GM21717 (cell line): Measurements from ENCODE around the gene HNF1B.
"Not testable (repeated sequence)": the region's sequence is repeated elsewhere in the genome, so short reads cannot be mapped to it uniquely, and the experiment has no call there.

Experiments
- ATAC-seq: cut with Tn5 transposase; IDR thresholded peaks from one replicate; pipeline ENCODE4 v1.9.1; 2021; ENCODE audit warnings: mild to moderate bottlenecking, moderate library complexity; ENCODE audit not compliant: unreplicated experiment

Gene HNF1B, protein sequence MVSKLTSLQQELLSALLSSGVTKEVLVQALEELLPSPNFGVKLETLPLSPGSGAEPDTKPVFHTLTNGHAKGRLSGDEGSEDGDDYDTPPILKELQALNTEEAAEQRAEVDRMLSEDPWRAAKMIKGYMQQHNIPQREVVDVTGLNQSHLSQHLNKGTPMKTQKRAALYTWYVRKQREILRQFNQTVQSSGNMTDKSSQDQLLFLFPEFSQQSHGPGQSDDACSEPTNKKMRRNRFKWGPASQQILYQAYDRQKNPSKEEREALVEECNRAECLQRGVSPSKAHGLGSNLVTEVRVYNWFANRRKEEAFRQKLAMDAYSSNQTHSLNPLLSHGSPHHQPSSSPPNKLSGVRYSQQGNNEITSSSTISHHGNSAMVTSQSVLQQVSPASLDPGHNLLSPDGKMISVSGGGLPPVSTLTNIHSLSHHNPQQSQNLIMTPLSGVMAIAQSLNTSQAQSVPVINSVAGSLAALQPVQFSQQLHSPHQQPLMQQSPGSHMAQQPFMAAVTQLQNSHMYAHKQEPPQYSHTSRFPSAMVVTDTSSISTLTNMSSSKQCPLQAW

DNA sequence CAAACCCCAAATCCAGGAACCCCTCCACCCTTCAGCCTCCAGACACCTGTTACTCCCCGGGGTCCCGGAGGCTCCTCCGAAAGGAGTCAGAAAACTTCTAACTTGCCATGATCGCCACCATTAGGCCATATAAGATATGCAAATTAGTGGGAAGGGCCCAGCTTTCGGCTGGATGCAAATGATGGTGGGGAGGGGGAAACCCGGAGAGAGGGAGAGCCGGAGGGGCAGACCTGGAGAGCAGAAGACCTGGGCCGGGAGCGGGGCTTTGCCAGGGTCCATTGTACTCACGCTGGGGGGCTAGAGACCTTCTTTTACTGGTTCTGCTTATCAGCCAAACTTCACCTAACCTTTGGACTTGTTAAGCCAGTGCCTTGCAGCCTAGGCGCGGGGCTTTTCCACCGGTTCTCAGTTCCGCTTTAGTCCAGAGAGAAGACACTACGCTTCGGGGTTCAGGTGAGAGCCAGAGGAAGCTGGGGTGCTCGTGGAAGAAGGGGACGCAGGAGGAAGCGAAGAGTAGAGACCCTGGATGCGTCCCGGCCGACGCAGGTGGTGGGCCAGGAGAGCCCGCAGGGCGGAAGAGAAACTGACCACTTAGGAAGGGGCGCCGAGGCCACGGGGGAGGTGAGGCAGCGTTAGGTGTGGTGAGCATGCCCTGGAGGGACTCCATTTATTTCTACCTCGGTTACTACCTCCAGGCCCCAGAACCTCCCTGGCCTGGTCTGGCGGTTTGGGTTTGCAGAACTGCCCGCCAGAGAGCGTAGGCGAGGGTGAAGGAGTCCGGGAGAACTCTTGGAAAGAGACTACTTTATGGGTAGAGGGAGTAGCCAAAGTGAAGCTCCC is at the start of gene HNF1B:
Gene HNF1B (minus strand): TSS at position 99 of the 840 bp plus-strand sequence. CDS start 175 bp downstream, outside the sequence.
- ATAC-seq, result peak; percentile 45

DNA sequence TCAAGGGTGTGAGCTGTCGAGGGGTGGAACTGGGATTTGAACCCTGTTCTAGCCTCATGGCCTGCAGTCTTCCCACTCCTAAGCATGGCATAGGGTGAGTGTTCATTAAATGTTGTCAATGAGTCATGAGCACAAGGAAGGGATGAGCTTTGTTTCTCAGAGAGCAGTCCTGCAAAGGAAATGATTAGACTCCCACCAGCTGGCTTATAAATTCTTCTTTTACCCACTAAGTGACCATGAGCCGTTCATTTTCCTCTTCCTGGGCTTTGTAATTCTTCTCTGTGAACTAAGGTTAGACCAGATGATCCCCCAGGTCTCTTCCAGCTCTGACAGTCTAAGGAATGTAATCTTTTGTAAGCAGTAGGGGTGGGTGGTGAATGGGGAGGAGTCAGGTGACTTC is 47.9 kb upstream of the HNF1B start:
- no peak for ATAC-seq

DNA sequence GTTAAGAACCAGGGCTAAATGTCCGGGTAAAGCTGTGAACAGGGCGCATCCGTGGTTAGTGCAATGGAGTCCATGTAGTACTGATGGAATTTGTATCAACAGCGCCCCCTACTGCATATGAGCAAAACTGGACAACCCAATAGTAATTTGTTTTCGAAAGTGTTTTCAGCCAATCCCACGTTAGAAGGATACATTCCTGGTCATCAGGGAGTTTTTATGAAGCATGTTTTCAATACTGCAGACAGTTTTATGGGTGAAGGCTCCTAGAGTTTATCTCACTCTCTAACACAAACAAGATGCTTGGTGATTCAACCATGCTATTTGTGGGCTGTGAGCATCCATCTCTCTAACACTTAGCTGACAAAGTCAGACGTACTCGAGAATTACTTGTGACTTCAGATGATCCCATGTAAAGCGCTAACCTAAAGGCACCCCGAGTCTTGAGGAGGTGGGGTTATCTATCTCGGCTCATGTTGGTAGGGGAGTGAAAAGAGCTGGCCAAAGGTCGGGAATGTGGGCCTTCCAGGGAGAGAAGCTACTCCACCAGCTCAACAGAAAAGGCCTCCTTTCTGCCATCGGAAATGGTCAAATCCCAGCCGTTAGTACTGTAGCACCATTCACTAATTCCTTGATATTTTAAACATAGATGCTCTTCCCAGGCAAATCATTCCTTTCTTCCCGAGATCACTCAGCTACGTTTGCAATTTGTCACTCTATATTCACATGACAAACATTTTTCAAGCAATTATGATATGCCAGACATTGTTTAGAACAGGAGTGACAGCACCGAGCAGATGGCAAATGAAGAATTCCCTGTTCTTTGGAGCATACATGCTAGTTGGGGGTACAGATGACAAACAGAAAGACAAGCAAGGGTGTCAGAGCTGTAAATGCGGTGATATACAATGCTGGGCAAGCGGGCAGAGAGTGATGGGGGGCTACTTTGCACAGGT is 46.9 kb upstream of the HNF1B start:
- no peak for ATAC-seq

DNA sequence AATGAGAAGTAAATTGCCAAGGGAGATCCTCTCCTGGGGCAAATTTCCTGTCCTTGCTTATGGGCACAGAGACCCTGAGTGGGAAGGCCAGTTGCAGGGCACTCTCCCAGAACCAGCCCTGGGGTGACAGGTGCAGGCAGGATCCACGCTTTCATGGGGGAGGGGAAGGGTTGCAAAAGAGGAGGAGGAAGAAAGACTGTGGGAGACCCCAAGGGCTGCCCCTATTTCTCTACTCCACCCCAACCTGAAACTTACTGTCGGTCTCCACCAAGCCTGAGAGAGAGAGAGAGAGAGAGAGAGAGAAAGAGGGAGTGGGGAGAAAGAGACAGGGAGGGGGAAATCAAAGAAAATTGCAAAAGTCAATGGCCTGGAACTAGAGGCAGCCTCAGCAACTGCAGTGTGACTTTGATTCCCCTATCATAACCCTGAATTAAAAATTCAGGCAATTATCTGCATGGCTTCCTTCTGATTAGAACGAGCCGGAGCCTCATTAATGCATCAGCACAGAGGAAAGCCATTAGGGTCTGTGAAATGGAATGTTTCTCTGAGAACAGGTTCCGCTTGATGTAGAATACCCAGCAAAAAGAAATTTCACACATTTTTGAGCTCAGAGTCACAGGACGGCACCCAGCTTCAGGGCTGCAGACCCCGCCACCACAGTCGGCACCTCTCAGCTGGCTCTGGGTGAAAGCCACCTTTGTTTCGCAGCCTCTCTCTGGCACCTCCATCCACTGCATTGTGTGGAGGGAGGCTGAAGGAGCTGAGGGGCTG is 45.1 kb upstream of the HNF1B start:
- no peak for ATAC-seq

DNA sequence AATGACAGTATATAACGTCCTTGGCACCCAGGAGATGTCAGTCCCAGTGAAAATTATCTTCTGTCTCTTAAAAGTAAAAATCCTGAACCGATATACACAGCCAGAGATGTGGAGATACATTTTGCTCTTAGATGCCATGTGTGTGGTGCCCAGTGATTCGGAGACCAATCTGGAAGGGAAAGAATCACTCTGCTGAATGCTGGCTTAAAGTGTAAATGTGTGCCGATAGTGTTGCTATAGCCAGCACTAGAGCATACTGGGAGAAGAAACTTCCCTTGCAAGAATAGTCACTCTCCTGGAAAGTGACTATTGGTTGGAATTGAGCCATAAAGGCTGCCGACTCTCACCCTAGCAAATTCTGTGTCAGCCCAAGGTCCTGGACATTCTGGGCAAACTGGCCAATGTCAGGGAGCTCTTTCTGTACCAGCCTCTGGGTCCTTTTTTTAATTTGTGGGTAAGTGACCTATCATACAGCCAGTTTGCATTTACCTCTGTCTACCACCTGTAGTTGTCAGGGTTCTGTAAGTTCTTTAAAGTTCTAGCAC is 44.2 kb upstream of the HNF1B start:
- ATAC-seq, result no peak

DNA sequence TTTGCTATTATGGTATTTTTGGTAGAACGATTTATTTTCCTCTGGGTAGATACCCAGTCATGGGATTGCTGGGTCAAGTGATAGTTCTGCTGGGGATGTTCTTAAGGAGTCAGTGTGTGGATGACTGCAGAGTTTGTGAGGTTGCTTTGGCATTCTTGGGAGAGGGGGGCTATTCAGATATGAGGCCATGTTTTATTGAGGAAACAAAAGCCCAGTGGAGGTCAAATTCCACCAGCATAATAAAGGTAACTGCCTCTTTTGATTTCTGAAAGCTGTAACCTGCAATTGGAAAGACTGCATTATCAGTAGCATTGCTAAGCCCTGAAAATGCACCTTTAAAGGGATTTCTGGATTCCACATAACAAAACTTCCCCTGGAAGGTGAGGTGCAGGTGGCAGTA is 43.7 kb upstream of the HNF1B start:
- ATAC-seq, result no peak

DNA sequence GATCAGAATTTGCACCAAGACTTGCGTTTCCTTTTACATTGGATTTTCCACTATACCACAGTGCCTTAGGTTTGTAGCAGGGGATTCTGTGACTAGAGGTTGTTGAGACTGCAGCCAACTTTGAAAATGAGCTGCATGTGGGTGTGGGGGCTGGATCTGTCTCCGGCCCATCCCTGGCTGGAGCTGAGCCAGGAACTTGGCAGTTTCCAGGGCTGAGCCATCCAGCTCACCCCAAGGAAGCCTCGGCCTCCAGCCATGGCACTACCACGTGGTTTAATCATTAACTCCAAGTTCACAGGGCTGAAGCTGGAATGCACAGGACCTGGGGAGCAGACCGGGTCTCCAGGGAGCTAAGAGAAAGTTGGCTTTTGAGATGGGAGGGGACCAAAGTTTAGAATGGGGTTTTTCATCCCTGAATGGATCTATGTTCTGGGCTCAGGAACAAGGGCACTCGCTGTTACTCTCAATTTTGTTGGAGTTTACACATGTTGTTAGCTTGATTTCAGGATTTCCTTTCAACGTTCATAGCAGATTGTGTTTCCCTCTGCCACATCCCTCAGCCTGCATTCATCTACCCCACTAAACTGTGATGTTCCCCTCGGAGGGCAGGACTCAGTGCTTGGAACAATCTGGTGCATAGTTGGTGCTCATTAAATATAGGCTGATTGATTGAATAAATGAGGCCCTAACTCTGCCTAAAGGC is 42.3 kb upstream of the HNF1B start:
- ATAC-seq, result no peak

DNA sequence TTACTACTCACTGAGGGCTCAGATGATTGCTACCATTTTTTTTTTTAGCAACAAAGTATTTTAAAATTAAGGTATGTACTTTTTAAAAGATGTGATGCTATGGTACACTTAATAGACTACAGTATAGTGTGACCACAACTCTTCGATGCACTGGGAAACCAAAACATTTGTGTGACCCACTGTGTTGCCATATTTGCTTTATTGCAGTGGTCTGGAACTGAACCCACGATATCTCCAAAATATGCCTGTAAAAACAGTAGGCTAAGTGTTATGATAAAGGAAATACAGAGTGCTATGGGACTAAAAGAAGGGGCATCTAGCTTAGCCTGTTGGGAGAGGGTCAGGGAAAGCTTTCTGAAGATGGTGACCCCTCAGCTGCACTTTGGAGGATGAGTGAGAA is 41.6 kb upstream of the HNF1B start:
- ATAC-seq, result no peak

DNA sequence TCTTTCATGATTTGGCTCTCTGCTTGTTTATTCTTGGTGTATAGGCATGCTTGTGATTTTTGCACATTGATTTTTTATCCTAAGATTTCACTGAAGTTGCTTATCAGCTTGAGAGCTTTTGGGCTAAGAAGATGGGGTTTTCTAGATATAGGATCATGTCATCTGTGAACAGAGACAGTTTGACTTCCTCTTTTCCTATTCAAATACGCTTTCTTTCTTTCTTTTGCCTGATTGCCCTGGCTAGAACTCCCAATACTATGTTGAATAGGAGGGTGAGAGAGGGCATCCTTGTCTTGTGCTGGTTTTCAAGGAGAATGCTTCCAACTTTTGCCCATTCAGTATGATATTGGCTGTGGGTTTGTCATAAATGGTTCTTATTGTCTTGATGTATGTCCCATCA is 37.6 kb upstream of the HNF1B start:
- ATAC-seq, result not testable (repeated sequence)

DNA sequence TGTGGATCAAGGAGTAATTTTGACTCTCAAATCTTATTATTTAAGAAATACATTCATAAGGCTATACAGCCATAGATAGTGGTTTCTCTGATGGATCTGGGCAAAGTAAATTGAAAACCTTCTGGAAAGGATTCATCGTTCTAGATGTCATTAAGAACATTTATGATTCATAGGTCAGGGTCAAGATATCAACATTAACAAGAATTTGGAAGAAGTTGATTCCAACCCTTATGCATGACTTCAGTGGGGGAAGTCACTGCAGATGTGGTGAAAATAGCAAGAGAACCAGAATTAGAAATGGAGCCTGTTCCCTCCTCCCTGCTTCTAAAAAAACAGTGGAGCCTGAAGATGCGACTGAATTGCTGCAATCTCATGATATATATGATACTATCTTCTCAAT is 36.6 kb upstream of the HNF1B start:
- ATAC-seq, result no peak

DNA sequence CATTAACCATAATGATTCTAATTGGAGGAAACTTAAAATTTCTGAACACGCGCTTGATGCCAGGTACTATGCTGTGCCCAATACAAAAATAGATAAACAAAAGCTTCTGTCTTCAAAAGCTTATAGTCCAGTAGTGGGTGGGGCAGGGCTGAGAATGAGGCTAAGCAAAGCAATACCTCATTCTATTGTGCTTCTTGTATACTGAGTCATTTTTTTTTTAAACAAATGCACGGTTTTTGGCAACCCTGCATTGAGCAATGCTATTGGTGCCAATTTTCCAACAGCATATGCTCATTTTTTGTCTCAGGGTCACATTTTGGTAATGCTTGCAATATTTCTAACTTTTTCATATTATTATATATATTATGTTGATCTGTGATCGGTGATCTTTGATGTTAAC is 34.7 kb upstream of the HNF1B start:
- ATAC-seq, result no peak

DNA sequence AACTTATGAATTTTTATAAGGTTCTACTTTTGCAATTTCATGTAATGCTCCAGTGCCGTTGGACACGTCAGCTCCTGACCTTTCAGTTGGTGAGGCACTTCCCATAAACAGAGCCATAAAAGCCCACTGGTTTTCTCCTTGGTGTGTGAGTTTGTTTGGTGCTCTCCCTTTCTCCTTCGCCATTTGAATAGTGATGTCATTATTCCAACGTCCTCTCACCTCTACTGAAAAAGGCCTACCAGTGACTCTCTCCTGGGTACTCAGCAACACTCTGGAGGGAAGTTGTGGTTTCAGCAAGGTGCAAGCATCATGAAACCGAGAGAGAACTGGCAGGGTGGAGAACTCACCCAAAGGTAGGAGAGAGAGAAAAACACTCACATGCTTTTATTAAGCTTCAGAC is 29.6 kb upstream of the HNF1B start:
- peak; percentile 78 for ATAC-seq

DNA sequence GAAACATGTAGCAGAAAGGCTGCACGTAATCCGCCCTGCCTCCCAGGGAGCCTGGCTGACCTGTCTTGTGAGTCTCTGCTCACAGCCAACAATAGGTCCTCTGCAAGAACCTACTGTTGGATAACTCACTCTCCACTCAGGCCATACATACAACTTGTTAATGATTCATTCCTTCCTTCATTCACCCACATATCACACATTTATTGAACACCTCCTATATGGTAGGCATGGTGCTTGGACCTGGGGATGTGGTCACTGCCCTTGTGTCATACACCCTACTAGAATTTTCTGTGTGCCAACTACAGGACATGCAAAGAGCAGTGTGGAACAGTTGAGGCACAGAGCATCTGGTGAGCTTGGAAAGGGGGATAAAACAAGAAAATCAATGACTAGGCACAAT is 28.1 kb upstream of the HNF1B start:
- no peak for ATAC-seq

DNA sequence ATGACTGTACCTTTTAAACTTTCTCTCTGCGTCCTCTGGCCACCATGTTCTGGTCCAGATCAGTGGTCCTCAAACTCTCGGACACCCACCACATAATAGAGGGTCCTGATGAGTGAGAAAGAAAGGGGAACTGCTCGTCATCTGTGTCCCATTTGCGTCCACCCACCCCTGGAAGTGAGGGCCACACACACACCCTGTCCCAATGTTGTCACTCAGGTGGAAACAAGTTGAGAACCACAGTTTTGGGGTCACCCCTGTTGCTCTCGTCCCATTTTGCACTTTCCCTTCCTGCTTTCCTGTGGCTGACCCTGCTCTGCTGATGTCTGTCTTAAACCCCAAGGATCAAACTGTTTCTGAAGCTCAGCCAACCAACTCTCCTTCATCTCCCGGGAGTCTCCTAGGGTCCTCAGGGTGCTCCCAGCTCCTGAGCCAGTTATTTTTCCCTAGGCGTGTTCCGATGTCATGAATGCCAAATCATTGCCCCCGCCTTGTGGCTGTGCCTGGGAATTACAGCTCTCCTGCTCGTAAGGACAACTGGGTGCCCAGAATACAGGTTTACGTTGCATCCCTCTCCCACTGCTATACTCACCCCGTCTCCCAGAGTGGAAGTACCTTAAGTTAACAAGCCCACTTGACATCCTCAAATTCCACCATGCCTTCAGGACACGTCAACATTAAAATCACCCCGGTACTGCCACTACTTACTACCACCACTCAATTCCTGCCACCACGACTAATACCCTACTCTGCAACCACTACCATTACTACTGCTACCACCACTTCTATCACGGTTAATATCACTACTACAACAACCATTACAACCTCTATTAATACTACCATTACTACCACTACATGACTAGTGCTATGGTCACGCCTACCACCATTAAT is 26.0 kb upstream of the HNF1B start:
- ATAC-seq, result no peak

DNA sequence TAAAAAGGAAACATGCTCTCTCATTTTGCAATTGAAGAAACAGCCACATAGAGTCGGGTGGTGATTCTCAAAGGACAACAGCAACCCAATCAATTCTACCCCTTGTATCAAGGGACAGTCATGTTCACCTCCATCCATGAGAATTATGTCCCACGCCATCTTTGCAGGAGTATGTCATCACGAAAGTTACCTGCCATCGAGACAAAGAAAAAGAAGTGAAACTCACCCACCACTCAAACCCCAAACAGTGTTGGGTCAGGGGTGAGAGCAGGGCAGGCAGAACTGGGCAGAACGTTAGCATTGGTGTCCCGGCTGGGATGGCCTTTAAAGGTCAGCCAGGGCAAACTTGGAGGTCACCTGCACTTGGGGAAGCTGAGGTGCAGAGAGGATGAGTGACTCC is 24.2 kb upstream of the HNF1B start:
- ATAC-seq, result no peak

DNA sequence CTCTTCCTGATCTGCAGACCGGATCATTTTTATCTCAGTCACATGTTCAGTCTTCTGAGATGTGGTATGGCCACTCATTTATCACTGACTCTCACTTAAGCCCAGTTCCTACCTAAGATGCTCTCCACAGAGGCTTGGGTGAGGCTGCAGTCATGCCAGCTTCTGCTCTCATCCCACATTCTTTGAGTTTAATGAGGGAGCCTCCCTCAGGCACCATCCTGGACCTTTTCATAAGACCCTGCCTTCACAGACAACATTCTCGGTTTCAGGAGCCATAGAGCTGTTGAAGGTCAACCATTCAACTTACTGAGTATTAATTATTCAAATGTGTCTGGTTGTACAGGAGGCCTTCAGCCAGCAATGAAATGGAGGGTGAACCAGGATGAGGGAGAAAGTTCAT is 23.6 kb upstream of the HNF1B start:
- no peak for ATAC-seq

DNA sequence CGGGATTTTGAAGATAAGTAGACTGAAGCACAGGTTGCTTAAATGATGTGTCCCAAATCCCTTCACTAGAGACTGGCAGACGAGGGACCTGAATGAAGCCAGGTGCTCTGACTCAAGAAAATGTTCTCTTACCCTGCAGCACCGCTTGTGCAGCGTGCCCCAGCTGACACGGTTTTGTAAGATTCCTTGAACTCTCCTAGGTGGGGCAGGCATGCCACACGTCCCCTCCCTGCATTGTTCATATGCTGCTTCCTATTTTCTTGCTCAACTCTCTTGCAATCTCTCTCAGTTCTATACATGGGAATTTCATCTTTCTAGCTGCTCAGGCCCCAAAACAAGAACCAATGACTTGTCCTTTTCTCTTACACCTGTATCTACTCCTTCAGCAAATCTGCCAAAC is 22.1 kb upstream of the HNF1B start:
- ATAC-seq, result no peak

DNA sequence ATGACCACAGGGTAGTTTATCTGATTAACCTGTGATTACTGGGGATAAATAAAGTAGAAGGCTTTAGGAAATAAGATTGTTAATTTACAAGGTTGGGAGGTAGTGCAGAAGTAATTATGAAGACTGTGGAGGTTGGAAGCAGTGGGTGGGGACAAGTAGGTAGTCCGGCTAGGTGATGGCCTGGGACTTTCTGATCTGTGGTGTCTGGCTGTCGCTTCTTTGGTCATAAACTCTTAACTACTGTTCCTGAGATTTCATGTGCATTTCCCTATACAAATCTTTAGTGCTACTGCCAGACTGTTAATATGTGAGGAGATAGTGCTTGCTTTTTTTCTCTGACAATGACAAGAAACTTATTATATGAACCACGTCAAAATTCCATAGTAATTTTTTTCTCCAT is 19.5 kb upstream of the HNF1B start:
- no peak for ATAC-seq
